PC-3 (cell line): ENCODE data around the gene P2RY6. TPM values are rescaled to one million over a fixed set of nuclear protein-coding genes. Genes with fewer than 3 reads are reported as not detected.

ENCODE experiments used
- ATAC-seq: fragments of 200-7000 bp; cut with Tn5 transposase; 2 replicates; pipeline ENCODE4 v1.9.1; 2020; ENCODE audit warnings: mild to moderate bottlenecking, moderate library complexity
- BruUV-seq: library from RNA; stranded (reverse); fragments of 400-500 nt; replicated peaks from 2 replicates; lab custom pipeline; 2021; lab: Mats Ljungman, UMichigan
- CTCF ChIA-PET: fragments of 300-600 bp; sonication (Branson Sonifier 250); formaldehyde crosslinking; loops from one replicate; lab custom pipeline; 2022; ENCODE audit warnings: antibody characterized with exemption; lab: Charles Lee
- POLR2A ChIA-PET: fragments of 300-600 bp; sonication (Branson Sonifier 250); formaldehyde crosslinking; loops from one replicate; lab custom pipeline; 2022; ENCODE audit warnings: antibody characterized with exemption; ENCODE audit not compliant: unreplicated experiment; lab: Charles Lee
- DNase-seq: peaks from one replicate; pipeline ENCODE4 v3.0.0-alpha.2; 2015
- H2AFZ ChIP-seq: fragments of 300-600 bp; sonication (generic); 2 replicates; pipeline ENCODE4 v1.6.0; 2016; ENCODE audit warnings: antibody characterized with exemption, low read length
- H3F3A ChIP-seq: fragments of 300-600 bp; sonication (generic); one replicate; pipeline ENCODE4 v1.6.0; 2017; ENCODE audit warnings: antibody characterized with exemption, low read length, control low read depth, mild to moderate bottlenecking; ENCODE audit not compliant: unreplicated experiment
- H3K27ac ChIP-seq: fragments of 300-600 bp; sonication (generic); 2 replicates; pipeline ENCODE4 v1.5.1; 2016; ENCODE audit warnings: mild to moderate bottlenecking, low read length
- H3K27me3 ChIP-seq: fragments of 300-600 bp; sonication (generic); 2 replicates; pipeline ENCODE4 v1.6.1; 2016; ENCODE audit warnings: low read length, mixed read lengths
- H3K36me3 ChIP-seq: fragments of 300-600 bp; sonication (generic); 2 replicates; pipeline ENCODE4 v1.6.1; 2016; ENCODE audit warnings: low read depth, mixed run types, low read length, mixed read lengths
- H3K4me1 ChIP-seq: fragments of 300-600 bp; sonication (generic); 2 replicates; pipeline ENCODE4 v1.5.1; 2016; ENCODE audit warnings: low read length; ENCODE audit not compliant: insufficient read depth
- H3K4me2 ChIP-seq: fragments of 300-600 bp; sonication (generic); 2 replicates; pipeline ENCODE4 v1.6.0; 2016; ENCODE audit warnings: low read length
- H3K4me3 ChIP-seq: fragments of 300-600 bp; sonication (generic); 2 replicates; pipeline ENCODE4 v1.5.1; 2016; ENCODE audit warnings: mild to moderate bottlenecking, low read length, mixed read lengths
- H3K79me2 ChIP-seq: fragments of 300-600 bp; sonication (generic); 2 replicates; pipeline ENCODE4 v1.6.1; 2017; ENCODE audit warnings: low read length, mixed read lengths
- H3K9ac ChIP-seq: fragments of 300-600 bp; sonication (generic); 2 replicates; pipeline ENCODE4 v1.6.0; 2016; ENCODE audit warnings: mild to moderate bottlenecking, low read length
- H3K9me2 ChIP-seq: fragments of 300-600 bp; sonication (generic); replicated peaks from 2 replicates; pipeline ENCODE4 v1.6.1; 2016; ENCODE audit warnings: mixed run types, low read length, mixed read lengths
- H3K9me3 ChIP-seq: fragments of 300-600 bp; sonication (generic); 2 replicates; pipeline ENCODE4 v1.6.1; 2016; ENCODE audit warnings: low read length, mixed read lengths
- H4K20me1 ChIP-seq: fragments of 300-600 bp; sonication (generic); 2 replicates; pipeline ENCODE4 v1.6.1; 2016; ENCODE audit warnings: low read length, mixed read lengths
- CTCF ChIP-seq: fragments of 300-600 bp; sonication (generic); conservative IDR thresholded peaks from 2 replicates; pipeline ENCODE4 v1.5.1; 2017; ENCODE audit warnings: antibody characterized with exemption, low read depth, mild to moderate bottlenecking, low read length
- EZH2 ChIP-seq: fragments of 300-600 bp; sonication (generic); IDR thresholded peaks from one replicate; pipeline ENCODE4 v1.6.1; 2017; ENCODE audit warnings: antibody characterized with exemption, mild to moderate bottlenecking, low read length; ENCODE audit not compliant: unreplicated experiment
- EZH2phosphoT487 ChIP-seq: fragments of 300-600 bp; sonication (generic); IDR thresholded peaks from 2 replicates; pipeline ENCODE4 v1.6.1; 2018; ENCODE audit warnings: mild to moderate bottlenecking, antibody characterized with exemption, low read length, borderline replicate concordance
- intact Hi-C: fragments of 100-400 bp; cut with micrococcal nuclease; formaldehyde crosslinking; loops from 2 replicates; pipeline ENCODE4 v1.9.0; 2023
- total RNA-seq: library from RNA; depleted of rRNA; stranded (reverse); fragments of >200 nt; gene quantifications from 2 replicates; pipeline ENCODE4 v1.2.3, GENCODE V29; 2014

P2RY6 gene
- total RNA-seq, 1 experiment from 2014 or later = 2.0 TPM

DNA sequence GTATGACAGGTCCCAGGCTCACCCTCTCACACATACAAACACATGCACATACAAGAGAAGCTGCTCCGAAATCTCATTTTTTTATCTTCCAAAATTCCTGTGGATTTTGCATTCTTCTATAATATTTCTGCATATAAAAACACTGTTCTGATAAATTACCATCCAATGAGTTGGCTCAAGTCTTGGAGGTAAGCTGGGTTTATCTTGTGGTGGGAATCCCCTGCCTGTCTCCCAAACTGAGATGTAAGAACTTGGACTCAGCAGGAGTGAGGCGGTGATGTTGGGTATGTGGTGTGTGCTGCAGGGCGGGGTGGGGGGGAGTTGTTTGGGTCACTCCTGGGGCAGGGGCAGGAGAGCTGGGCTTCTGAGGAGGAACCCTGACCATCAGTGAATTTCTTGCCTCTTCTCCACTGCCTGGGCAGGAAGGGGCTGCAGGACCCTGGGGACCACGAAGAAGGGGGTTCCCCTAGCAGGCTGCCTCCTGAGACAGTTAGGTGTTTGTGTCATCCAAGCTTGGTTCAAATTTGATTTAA, 6.8 kb upstream of the P2RY6 start:
- no peak overlapping the region for H2AFZ ChIP-seq
- no peak overlapping the region for H3K27ac ChIP-seq
- ChIA-PET CTCF (no interaction called here), POLR2A (no interaction called here)
- H3K79me2 ChIP-seq = no peaks in the 10 kb centered on the region
- no peaks in the 10 kb centered on the region for H4K20me1 ChIP-seq
- H3F3A ChIP-seq = no peaks in the 10 kb centered on the region
- H3K36me3 ChIP-seq = no peaks in the 10 kb centered on the region
- BruUV-seq = no TSS peak
- no peak overlapping the region for H3K4me3 ChIP-seq
- TF ChIP-seq EZH2 (no peak), CTCF (no peak), EZH2phosphoT487 (no peak)
- no peak overlapping the region for H3K4me2 ChIP-seq
- no peaks in the 10 kb centered on the region for H3K9me2 ChIP-seq
- H3K4me1 ChIP-seq = peaks cover 27% of the 10 kb centered on the region
- ATAC-seq (no peak), DNase-seq (no peak)
- intact Hi-C loops = no loop called here
- no peaks in the 10 kb centered on the region for H3K27me3 ChIP-seq
- H3K9ac ChIP-seq = no peak overlapping the region
- no peaks in the 10 kb centered on the region for H3K9me3 ChIP-seq

DNA sequence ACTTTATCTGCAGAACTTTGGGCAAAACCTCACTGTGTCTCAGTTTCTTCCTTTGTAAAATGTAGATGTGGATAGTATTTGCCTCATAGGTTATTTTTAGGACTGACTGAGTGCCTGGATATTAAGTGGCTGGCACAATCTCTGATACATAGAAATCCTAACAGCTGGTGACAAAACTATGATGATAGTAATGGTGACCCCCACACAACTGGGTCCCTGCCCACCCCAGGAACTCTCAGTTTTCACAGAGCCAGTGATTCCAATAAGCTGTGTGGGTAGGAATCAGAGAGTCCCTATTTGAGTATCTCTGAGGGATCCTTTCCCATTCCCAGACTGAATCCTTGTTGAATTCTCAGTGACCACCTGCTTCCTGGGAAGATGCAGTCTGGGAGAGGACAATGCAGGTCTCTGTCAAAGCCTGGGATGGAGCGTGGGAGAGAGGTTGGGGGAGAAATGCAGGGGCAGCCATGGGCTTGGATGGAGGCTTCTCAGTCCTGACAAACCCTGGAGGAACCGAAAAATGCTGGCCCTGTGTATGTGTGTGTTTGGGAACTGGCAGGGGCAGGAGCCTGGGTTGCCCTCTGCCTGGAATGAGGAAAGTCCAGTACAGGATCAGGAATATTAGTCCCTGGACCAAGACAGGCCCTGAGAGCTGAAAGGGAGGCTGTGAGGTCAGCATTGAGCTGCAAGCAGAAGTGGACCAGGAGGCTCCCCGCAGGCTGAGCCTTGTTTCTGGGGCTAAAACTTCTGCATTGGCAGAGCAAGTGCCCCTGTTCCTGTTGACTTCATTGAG, 6.1 kb upstream of the P2RY6 start:
- TF ChIP-seq EZH2 (no peak), EZH2phosphoT487 (no peak)
- intact Hi-C loops = no loop called here
- Histone ChIP-seq H3F3A (no peaks in the 10 kb centered on the region), H3K79me2 (no peaks in the 10 kb centered on the region), H3K9me3 (no peaks in the 10 kb centered on the region), H3K4me2 (no peak overlapping the region), H3K36me3 (no peaks in the 10 kb centered on the region), H3K9ac (no peak overlapping the region), H3K9me2 (no peaks in the 10 kb centered on the region), H3K27me3 (no peaks in the 10 kb centered on the region), H4K20me1 (no peaks in the 10 kb centered on the region), H3K4me1 (peaks cover 34% of the 10 kb centered on the region), H3K27ac (no peak overlapping the region), H2AFZ (no peak overlapping the region), H3K4me3 (no peak overlapping the region)
- no peak for ATAC-seq
- BruUV-seq = no TSS peak
- POLR2A ChIA-PET = no interaction called here
- DNase-seq = no peak
- CTCF ChIA-PET = no interaction called here

DNA sequence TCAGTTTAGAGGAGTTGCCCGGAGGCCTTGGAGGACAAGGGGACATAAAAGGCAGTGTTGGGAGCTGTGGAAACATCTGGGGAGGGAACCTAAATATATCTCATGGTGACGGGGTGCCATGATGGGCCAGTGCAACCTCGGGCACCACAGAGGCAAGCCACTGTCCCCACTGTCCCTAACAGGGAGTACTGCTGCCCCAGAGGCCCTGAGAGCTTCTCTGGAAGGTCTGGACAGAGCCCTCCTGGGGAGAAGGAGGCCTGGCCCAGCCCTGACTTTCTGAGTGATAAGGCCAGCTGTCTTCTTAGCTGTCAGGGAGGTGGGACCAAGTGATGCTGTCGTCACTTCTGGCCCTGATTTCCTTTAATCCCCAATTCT, 5.5 kb upstream of the P2RY6 start:
- ChIA-PET CTCF (no interaction called here), POLR2A (no interaction called here)
- TF ChIP-seq EZH2phosphoT487 (no peak), CTCF (no peak), EZH2 (no peak)
- Histone ChIP-seq H3K9me2 (no peaks in the 10 kb centered on the region), H4K20me1 (no peaks in the 10 kb centered on the region), H3K9ac (no peak overlapping the region), H3K4me2 (no peak overlapping the region), H3K79me2 (no peaks in the 10 kb centered on the region), H3F3A (peaks cover 1% of the 10 kb centered on the region), H3K27me3 (no peaks in the 10 kb centered on the region), H2AFZ (no peak overlapping the region), H3K4me3 (no peak overlapping the region), H3K9me3 (no peaks in the 10 kb centered on the region), H3K27ac (no peak overlapping the region), H3K4me1 (peaks cover 40% of the 10 kb centered on the region), H3K36me3 (no peaks in the 10 kb centered on the region)
- BruUV-seq = no TSS peak
- ATAC-seq (no peak), DNase-seq (no peak)
- intact Hi-C loops = no loop called here
